Loucy (cell line): Measurements from ENCODE around the gene KNSTRN.

ENCODE experiments used
- H2AFZ ChIP-seq: fragments of 200-600 bp; sonication (generic); 2 replicates; pipeline ENCODE4 v1.6.0; 2016; ENCODE audit warnings: antibody characterized with exemption, mild to moderate bottlenecking, low read length, moderate library complexity
- H3F3A ChIP-seq: fragments of 200-600 bp; 2 replicates; pipeline ENCODE4 v1.6.0; 2016; ENCODE audit warnings: antibody characterized with exemption, low read depth, mild to moderate bottlenecking
- H3K27me3 ChIP-seq: fragments of 200-600 bp; sonication (generic); 2 replicates; pipeline ENCODE4 v1.6.1; 2014; ENCODE audit warnings: low read length, mild to moderate bottlenecking; ENCODE audit not compliant: insufficient read depth, poor library complexity, severe bottlenecking
- H3K36me3 ChIP-seq: fragments of 200-600 bp; sonication (generic); 2 replicates; pipeline ENCODE4 v1.6.1; 2016; ENCODE audit warnings: low read length; ENCODE audit not compliant: insufficient read depth
- H3K4me1 ChIP-seq: fragments of 200-600 bp; sonication (generic); 2 replicates; pipeline ENCODE4 v1.5.1; 2014; ENCODE audit warnings: low read length, mild to moderate bottlenecking; ENCODE audit not compliant: insufficient read depth, poor library complexity, severe bottlenecking
- H3K4me2 ChIP-seq: fragments of 200-600 bp; sonication (generic); 2 replicates; pipeline ENCODE4 v1.6.0; 2014; ENCODE audit warnings: antibody characterized with exemption, low read length, low read depth, mild to moderate bottlenecking; ENCODE audit not compliant: poor library complexity, severe bottlenecking
- H3K4me3 ChIP-seq: fragments of 200-600 bp; sonication (generic); 2 replicates; pipeline ENCODE4 v1.5.1; 2014; ENCODE audit warnings: low read length, mild to moderate bottlenecking, mixed read lengths; ENCODE audit not compliant: poor library complexity, severe bottlenecking
- H3K79me2 ChIP-seq: fragments of 200-600 bp; sonication (generic); 2 replicates; pipeline ENCODE4 v1.6.1; 2014; ENCODE audit warnings: low read length; ENCODE audit not compliant: insufficient read depth
- H3K9ac ChIP-seq: fragments of 200-600 bp; sonication (generic); 2 replicates; pipeline ENCODE4 v1.6.0; 2014; ENCODE audit warnings: mild to moderate bottlenecking, low read depth, low read length, moderate library complexity; ENCODE audit not compliant: poor library complexity, severe bottlenecking
- H3K9me2 ChIP-seq: fragments of 200-600 bp; sonication (generic); replicated peaks from 2 replicates; pipeline ENCODE4 v1.6.1; 2016; ENCODE audit warnings: low read depth, low read length, mixed read lengths
- H3K9me3 ChIP-seq: fragments of 200-600 bp; sonication (generic); 2 replicates; pipeline ENCODE4 v1.6.1; 2014; ENCODE audit warnings: mild to moderate bottlenecking, antibody characterized with exemption, low read length, low read depth; ENCODE audit not compliant: insufficient read depth
- H4K20me1 ChIP-seq: fragments of 200-600 bp; sonication (generic); 2 replicates; pipeline ENCODE4 v1.6.0; 2014; ENCODE audit warnings: antibody characterized with exemption, low read length, mild to moderate bottlenecking; ENCODE audit not compliant: insufficient read depth, poor library complexity, severe bottlenecking
- CTCF ChIP-seq: fragments of 200-600 bp; sonication (generic); conservative IDR thresholded peaks from 2 replicates; pipeline ENCODE4 v1.5.1; 2014; ENCODE audit warnings: mild to moderate bottlenecking, antibody characterized with exemption, low read length
- EZH2phosphoT487 ChIP-seq: fragments of 200-600 bp; IDR thresholded peaks from 2 replicates; pipeline ENCODE4 v1.6.1; 2018; ENCODE audit warnings: antibody characterized with exemption, mild to moderate bottlenecking, moderate library complexity, borderline replicate concordance

KNSTRN gene

GRCh38 chr15:40349163-40349562 lies 33.4 kb upstream of the KNSTRN start:
- Histone ChIP-seq H3K9me3 (no peaks in the 10 kb centered on the region), H3K36me3 (no peaks in the 10 kb centered on the region), H3K9ac (peak overlapping the region; percentile 19), H4K20me1 (no peaks in the 10 kb centered on the region), H3K4me1 (peaks cover 3% of the 10 kb centered on the region), H3K4me3 (no peak overlapping the region), H3K27me3 (no peaks in the 10 kb centered on the region), H2AFZ (no peak overlapping the region), H3K4me2 (no peak overlapping the region), H3F3A (no peaks in the 10 kb centered on the region), H3K9me2 (no peaks in the 10 kb centered on the region), H3K79me2 (no peaks in the 10 kb centered on the region)
- TF ChIP-seq CTCF (no peak), EZH2phosphoT487 (no peak)

DNA sequence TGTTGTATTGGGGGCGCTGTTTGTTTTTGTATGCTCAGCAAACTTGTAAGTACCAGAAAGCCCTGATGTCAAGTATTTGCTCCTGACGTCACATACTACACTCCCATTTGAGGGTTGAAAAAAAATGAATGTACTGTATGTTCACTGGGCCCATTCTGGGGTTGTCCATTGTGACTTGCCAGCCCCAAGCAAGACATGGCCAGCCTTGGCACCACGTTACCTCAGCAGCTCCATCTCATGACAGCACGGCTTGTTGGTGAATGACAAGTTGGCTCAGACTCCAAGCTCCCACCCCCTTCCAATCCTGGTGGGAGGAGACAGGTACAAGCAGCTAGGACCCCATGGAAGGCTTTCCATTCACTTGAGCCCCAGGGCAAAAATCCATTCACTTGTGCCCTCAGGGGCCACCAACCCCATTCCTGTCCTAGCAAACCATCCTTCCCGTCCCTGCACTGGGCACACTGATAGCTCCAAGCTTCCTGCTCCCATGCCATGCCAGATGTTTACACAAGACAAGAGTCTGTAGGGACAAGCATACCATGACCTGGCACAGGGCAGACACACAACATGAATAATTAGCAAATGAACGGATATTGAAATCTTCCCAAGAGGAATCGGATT lies 30.1 kb upstream of the KNSTRN start:
- H3K4me3 ChIP-seq, result no peak overlapping the region
- H3K9me2 ChIP-seq, result no peaks in the 10 kb centered on the region
- H3K36me3 ChIP-seq, result no peaks in the 10 kb centered on the region
- H3K27me3 ChIP-seq, result no peaks in the 10 kb centered on the region
- H3F3A ChIP-seq, result no peaks in the 10 kb centered on the region
- no peak overlapping the region for H2AFZ ChIP-seq
- TF ChIP-seq CTCF, result no peak
- TF ChIP-seq EZH2phosphoT487, result no peak
- no peak overlapping the region for H3K9ac ChIP-seq
- no peaks in the 10 kb centered on the region for H4K20me1 ChIP-seq
- H3K4me2 ChIP-seq, result no peak overlapping the region
- no peaks in the 10 kb centered on the region for H3K9me3 ChIP-seq
- H3K4me1 ChIP-seq, result peaks cover 8% of the 10 kb centered on the region
- H3K79me2 ChIP-seq, result no peaks in the 10 kb centered on the region

GRCh38 chr15:40353697-40354096 lies 28.8 kb upstream of the KNSTRN start:
- Histone ChIP-seq H3K79me2 (no peaks in the 10 kb centered on the region), H3K4me2 (no peak overlapping the region)
- TF ChIP-seq CTCF (no peak), EZH2phosphoT487 (no peak)

More at GRCh38 chr15:40353697-40354096, 28.8 kb upstream of the KNSTRN start:
- Histone ChIP-seq H4K20me1 (no peaks in the 10 kb centered on the region), H3K36me3 (no peaks in the 10 kb centered on the region), H3K9me2 (no peaks in the 10 kb centered on the region), H2AFZ (no peak overlapping the region), H3K4me1 (peaks cover 17% of the 10 kb centered on the region), H3K9ac (no peak overlapping the region), H3F3A (no peaks in the 10 kb centered on the region), H3K4me3 (no peak overlapping the region), H3K9me3 (no peaks in the 10 kb centered on the region), H3K27me3 (no peaks in the 10 kb centered on the region)
